Neural cell (in vitro differentiated cells): ENCODE results near the gene SNX21. TPM values are rescaled to one million over a fixed set of nuclear protein-coding genes. Genes with fewer than 3 reads are reported as not detected.

Experiments used
- H2AFZ ChIP-seq: fragments of 200-600, 300-800 bp; sonication (generic), shearing (Covaris generic); 2 replicates; pipeline ENCODE4 v1.6.0; 2014; ENCODE audit warnings: low read depth, mild to moderate bottlenecking, antibody characterized with exemption, low read length, moderate library complexity
- H3F3A ChIP-seq: fragments of 200-600 bp; shearing (Covaris generic); 2 replicates; pipeline ENCODE4 v1.6.1; 2016; ENCODE audit warnings: mild to moderate bottlenecking, moderate library complexity, mixed read lengths, antibody characterized with exemption, low read length; ENCODE audit not compliant: insufficient read depth, poor library complexity, severe bottlenecking
- H3K27ac ChIP-seq: fragments of 200-600, 300-800 bp; sonication (generic), shearing (Covaris generic); 2 replicates; pipeline ENCODE4 v1.5.1; 2014; ENCODE audit warnings: mild to moderate bottlenecking, low read length, moderate library complexity
- H3K27me3 ChIP-seq: fragments of 300-800, 200-600 bp; sonication (generic), shearing (Covaris generic); 2 replicates; pipeline ENCODE4 v1.6.0; 2014; ENCODE audit warnings: mild to moderate bottlenecking, low read depth, low read length, moderate library complexity; ENCODE audit not compliant: insufficient read depth
- H3K36me3 ChIP-seq: fragments of 300-800, 200-600 bp; sonication (generic), shearing (Covaris generic); 2 replicates; pipeline ENCODE4 v1.5.1; 2014; ENCODE audit warnings: mild to moderate bottlenecking, antibody characterized with exemption, low read length, moderate library complexity; ENCODE audit not compliant: insufficient read depth
- H3K4me2 ChIP-seq: fragments of 300-800, 200-600 bp; sonication (generic), shearing (Covaris generic); 2 replicates; pipeline ENCODE4 v1.6.0; 2014; ENCODE audit warnings: mild to moderate bottlenecking, low read length
- H3K4me3 ChIP-seq: fragments of 300-800, 200-600 bp; sonication (generic), shearing (Covaris generic); 2 replicates; pipeline ENCODE4 v1.5.1; 2014; ENCODE audit warnings: mild to moderate bottlenecking, low read length, moderate library complexity
- H3K79me2 ChIP-seq: fragments of 200-600 bp; shearing (Covaris generic); replicated peaks from 2 replicates; pipeline ENCODE4 v1.6.0; 2014; ENCODE audit warnings: mild to moderate bottlenecking, low read length, moderate library complexity; ENCODE audit not compliant: insufficient read depth
- H3K9ac ChIP-seq: fragments of 300-800, 200-600 bp; sonication (generic), shearing (Covaris generic); 2 replicates; pipeline ENCODE4 v1.6.1; 2016; ENCODE audit warnings: mild to moderate bottlenecking, low read length, mixed read lengths
- H3K9me2 ChIP-seq: fragments of 200-600 bp; shearing (Covaris generic); 2 replicates; pipeline ENCODE4 v1.6.1; 2016; ENCODE audit warnings: mild to moderate bottlenecking, low read length, mixed read lengths; ENCODE audit not compliant: insufficient read depth
- H3K9me3 ChIP-seq: fragments of 200-600, 300-800 bp; sonication (generic), shearing (Covaris generic); 2 replicates; pipeline ENCODE4 v1.6.1; 2016; ENCODE audit warnings: mild to moderate bottlenecking, mixed run types, low read length, moderate library complexity, mixed read lengths
- H4K20me1 ChIP-seq: fragments of 200-600 bp; shearing (Covaris generic); 2 replicates; pipeline ENCODE4 v1.6.1; 2016; ENCODE audit warnings: mild to moderate bottlenecking, mixed run types; ENCODE audit not compliant: insufficient read depth
- EP300 ChIP-seq: fragments of 450-650 bp; conservative IDR thresholded peaks from 2 replicates; pipeline ENCODE4 v1.6.1; 2014; ENCODE audit warnings: antibody characterized with exemption, mild to moderate bottlenecking, moderate library complexity; ENCODE audit not compliant: poor library complexity, severe bottlenecking
- EZH2 ChIP-seq: fragments of 200-600, 300-800 bp; shearing (Covaris generic), sonication (generic); IDR thresholded peaks from 2 replicates; pipeline ENCODE4 v1.6.1; 2014; ENCODE audit warnings: antibody characterized with exemption, low read length, borderline replicate concordance, mild to moderate bottlenecking; ENCODE audit not compliant: insufficient read depth, poor library complexity, severe bottlenecking
- MXI1 ChIP-seq: fragments of 450-650 bp; conservative IDR thresholded peaks from 2 replicates; pipeline ENCODE4 v1.6.1; 2014; ENCODE audit warnings: antibody characterized with exemption, mild to moderate bottlenecking; ENCODE audit not compliant: poor library complexity, severe bottlenecking
- POLR2AphosphoS5 ChIP-seq: IDR thresholded peaks from 2 replicates; pipeline ENCODE4 v1.6.1; 2012
- RAD21 ChIP-seq: fragments of 450-650 bp; conservative IDR thresholded peaks from 2 replicates; pipeline ENCODE4 v1.6.1; 2014; ENCODE audit warnings: antibody characterized with exemption, mild to moderate bottlenecking, moderate library complexity
- SMC3 ChIP-seq: fragments of 450-650 bp; conservative IDR thresholded peaks from 2 replicates; pipeline ENCODE4 v1.6.1; 2014; ENCODE audit warnings: antibody characterized with exemption, mild to moderate bottlenecking, moderate library complexity; ENCODE audit not compliant: poor library complexity
- TAF1 ChIP-seq: IDR thresholded peaks from 2 replicates; pipeline ENCODE4 v1.6.1; 2012; ENCODE audit warnings: low read depth
- polyA plus RNA-seq: library from polyadenylated mRNA; depleted of rRNA; stranded (reverse); fragments of >200 nt; gene quantifications from 2 replicates; pipeline ENCODE4 v1.2.3, GENCODE V29; 2014
- TF ChIP-seq, protein P1 (sequence below): IDR thresholded peaks from 2 replicates; pipeline ENCODE4 v1.6.1; 2012; ENCODE audit warnings: borderline replicate concordance
- TF ChIP-seq, protein P2 (sequence below): fragments of 450-650 bp; IDR thresholded peaks from 2 replicates; pipeline ENCODE4 v1.5.1; 2014; ENCODE audit warnings: antibody characterized with exemption, mild to moderate bottlenecking, moderate library complexity; ENCODE audit not compliant: poor library complexity, severe bottlenecking

SNX21 gene
- polyA plus RNA-seq, 1 donor from 2014 or later, result 7.2 TPM

DNA sequence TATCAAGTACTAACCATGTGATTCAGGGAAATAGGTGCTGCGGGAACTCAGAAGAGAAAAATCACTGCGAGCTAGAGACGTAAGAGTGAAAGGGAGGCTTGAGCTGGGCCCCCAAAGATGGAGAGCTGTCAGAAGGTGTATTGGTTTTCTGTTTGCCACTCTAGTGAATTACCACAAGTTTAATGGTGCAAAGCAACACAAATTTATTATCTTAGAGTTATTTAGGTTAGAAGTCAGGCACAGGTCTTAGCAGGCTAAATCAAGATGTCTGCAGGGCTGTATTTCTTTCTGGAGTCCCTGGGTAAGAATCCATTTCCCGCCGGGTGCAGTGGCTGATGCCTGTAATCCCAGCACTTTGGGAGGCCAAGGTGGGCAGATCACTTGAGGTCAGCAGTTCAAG, 26.3 kb downstream of the SNX21 start:
- Histone ChIP-seq H3K27ac (no peak overlapping the region), H3K27me3 (no peaks in the 10 kb centered on the region), H3K79me2 (peaks cover 28% of the 10 kb centered on the region), H3F3A (no peaks in the 10 kb centered on the region), H3K9me2 (no peaks in the 10 kb centered on the region), H3K4me2 (no peak overlapping the region), H2AFZ (no peak overlapping the region), H4K20me1 (no peaks in the 10 kb centered on the region), H3K36me3 (no peaks in the 10 kb centered on the region), H3K4me3 (no peak overlapping the region), H3K9me3 (no peaks in the 10 kb centered on the region), H3K9ac (no peak overlapping the region)
- TF ChIP-seq, protein P1, sequence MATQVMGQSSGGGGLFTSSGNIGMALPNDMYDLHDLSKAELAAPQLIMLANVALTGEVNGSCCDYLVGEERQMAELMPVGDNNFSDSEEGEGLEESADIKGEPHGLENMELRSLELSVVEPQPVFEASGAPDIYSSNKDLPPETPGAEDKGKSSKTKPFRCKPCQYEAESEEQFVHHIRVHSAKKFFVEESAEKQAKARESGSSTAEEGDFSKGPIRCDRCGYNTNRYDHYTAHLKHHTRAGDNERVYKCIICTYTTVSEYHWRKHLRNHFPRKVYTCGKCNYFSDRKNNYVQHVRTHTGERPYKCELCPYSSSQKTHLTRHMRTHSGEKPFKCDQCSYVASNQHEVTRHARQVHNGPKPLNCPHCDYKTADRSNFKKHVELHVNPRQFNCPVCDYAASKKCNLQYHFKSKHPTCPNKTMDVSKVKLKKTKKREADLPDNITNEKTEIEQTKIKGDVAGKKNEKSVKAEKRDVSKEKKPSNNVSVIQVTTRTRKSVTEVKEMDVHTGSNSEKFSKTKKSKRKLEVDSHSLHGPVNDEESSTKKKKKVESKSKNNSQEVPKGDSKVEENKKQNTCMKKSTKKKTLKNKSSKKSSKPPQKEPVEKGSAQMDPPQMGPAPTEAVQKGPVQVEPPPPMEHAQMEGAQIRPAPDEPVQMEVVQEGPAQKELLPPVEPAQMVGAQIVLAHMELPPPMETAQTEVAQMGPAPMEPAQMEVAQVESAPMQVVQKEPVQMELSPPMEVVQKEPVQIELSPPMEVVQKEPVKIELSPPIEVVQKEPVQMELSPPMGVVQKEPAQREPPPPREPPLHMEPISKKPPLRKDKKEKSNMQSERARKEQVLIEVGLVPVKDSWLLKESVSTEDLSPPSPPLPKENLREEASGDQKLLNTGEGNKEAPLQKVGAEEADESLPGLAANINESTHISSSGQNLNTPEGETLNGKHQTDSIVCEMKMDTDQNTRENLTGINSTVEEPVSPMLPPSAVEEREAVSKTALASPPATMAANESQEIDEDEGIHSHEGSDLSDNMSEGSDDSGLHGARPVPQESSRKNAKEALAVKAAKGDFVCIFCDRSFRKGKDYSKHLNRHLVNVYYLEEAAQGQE, result no peak
- TF ChIP-seq TAF1, result no peak
- no peak for TF ChIP-seq SMC3
- no peak for TF ChIP-seq EP300
- TF ChIP-seq POLR2AphosphoS5, result no peak
- TF ChIP-seq EZH2, result no peak
- no peak for TF ChIP-seq MXI1
- TF ChIP-seq, protein P2, sequence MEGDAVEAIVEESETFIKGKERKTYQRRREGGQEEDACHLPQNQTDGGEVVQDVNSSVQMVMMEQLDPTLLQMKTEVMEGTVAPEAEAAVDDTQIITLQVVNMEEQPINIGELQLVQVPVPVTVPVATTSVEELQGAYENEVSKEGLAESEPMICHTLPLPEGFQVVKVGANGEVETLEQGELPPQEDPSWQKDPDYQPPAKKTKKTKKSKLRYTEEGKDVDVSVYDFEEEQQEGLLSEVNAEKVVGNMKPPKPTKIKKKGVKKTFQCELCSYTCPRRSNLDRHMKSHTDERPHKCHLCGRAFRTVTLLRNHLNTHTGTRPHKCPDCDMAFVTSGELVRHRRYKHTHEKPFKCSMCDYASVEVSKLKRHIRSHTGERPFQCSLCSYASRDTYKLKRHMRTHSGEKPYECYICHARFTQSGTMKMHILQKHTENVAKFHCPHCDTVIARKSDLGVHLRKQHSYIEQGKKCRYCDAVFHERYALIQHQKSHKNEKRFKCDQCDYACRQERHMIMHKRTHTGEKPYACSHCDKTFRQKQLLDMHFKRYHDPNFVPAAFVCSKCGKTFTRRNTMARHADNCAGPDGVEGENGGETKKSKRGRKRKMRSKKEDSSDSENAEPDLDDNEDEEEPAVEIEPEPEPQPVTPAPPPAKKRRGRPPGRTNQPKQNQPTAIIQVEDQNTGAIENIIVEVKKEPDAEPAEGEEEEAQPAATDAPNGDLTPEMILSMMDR, result no peak
- no peak for TF ChIP-seq RAD21

DNA sequence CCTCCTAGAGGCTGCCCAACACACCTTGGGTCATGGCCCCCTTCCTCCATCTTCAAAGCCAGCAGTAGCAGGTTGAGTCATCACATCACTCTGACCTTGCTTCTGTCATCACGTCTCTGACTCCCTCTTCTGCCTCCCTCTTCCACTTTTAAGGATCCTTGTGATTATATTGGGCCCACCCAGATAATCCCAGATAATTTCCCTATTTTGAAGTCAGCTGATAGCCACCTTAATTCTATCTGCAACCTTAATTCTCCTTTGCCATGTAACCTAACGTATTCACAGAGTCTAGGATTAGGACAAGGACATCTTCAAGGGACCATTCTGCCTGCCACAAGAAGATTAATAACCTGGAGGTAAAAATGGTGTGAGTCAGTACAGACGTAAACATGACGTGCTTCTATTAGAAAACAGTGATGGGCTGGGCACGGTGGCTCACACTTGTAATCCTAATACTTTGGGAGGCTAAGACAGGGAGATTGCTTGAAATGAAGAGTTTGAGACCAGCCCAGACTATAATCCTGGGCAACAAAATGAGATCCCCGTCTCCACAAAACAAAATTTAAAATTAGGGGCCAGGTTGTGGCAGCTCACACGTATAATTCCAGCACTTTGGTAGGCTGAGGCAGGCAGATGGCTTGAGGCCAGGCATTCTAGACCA, 27.1 kb downstream of the SNX21 start:
- no peaks in the 10 kb centered on the region for H3K9me3 ChIP-seq
- no peak overlapping the region for H3K9ac ChIP-seq
- peaks cover 27% of the 10 kb centered on the region for H3K79me2 ChIP-seq
- no peaks in the 10 kb centered on the region for H3K27me3 ChIP-seq
- no peaks in the 10 kb centered on the region for H4K20me1 ChIP-seq
- H2AFZ ChIP-seq, result no peak overlapping the region
- no peak for TF ChIP-seq TAF1
- TF ChIP-seq, protein P2, result no peak
- no peak for TF ChIP-seq POLR2AphosphoS5
- no peak for TF ChIP-seq SMC3
- no peak for TF ChIP-seq MXI1
- TF ChIP-seq, protein P1, result no peak
- TF ChIP-seq EP300, result no peak
- TF ChIP-seq EZH2, result no peak
- TF ChIP-seq RAD21, result no peak
- H3K4me3 ChIP-seq, result no peak overlapping the region
- H3K27ac ChIP-seq, result no peak overlapping the region
- no peaks in the 10 kb centered on the region for H3F3A ChIP-seq
- H3K4me2 ChIP-seq, result no peak overlapping the region
- H3K9me2 ChIP-seq, result no peaks in the 10 kb centered on the region
- H3K36me3 ChIP-seq, result no peaks in the 10 kb centered on the region
